SU-DHL-6 (cell line): ENCODE results near the gene TRPM3.

ENCODE experiments used
- H2AFZ ChIP-seq: fragments of 200-600 bp; sonication (generic); 2 replicates; pipeline ENCODE4 v1.6.1; 2014; ENCODE audit warnings: low read depth, mild to moderate bottlenecking, moderate library complexity, mixed read lengths, antibody characterized with exemption, low read length; ENCODE audit not compliant: severe bottlenecking
- H3F3A ChIP-seq: fragments of 200-600 bp; shearing (Covaris generic); 2 replicates; pipeline ENCODE4 v1.6.0; 2016; ENCODE audit warnings: antibody characterized with exemption, mild to moderate bottlenecking; ENCODE audit not compliant: insufficient read depth
- H3K27ac ChIP-seq: fragments of 200-600 bp; sonication (generic); 2 replicates; pipeline ENCODE4 v1.5.1; 2016; ENCODE audit warnings: low read depth, mild to moderate bottlenecking, low read length, moderate library complexity, mixed read lengths
- H3K27me3 ChIP-seq: fragments of 200-600 bp; sonication (generic), shearing (Covaris generic); 2 replicates; pipeline ENCODE4 v1.6.0; 2014; ENCODE audit warnings: mild to moderate bottlenecking, low read length
- H3K36me3 ChIP-seq: fragments of 200-600 bp; sonication (generic); 2 replicates; pipeline ENCODE4 v1.6.1; 2014; ENCODE audit warnings: mild to moderate bottlenecking, low read length, mixed read lengths
- H3K4me2 ChIP-seq: fragments of 300-600, 200-600 bp; shearing (Covaris generic), sonication (generic); 2 replicates; pipeline ENCODE4 v1.6.0; 2014; ENCODE audit warnings: low read length, low read depth, mild to moderate bottlenecking; ENCODE audit not compliant: poor library complexity, severe bottlenecking
- H3K4me3 ChIP-seq: fragments of 200-600 bp; sonication (generic); 2 replicates; pipeline ENCODE4 v1.5.1; 2014; ENCODE audit warnings: antibody characterized with exemption, low read length, mild to moderate bottlenecking, mixed read lengths; ENCODE audit not compliant: insufficient read depth, poor library complexity, severe bottlenecking
- H3K79me2 ChIP-seq: fragments of 200-600 bp; sonication (generic); 2 replicates; pipeline ENCODE4 v1.6.1; 2014; ENCODE audit warnings: mild to moderate bottlenecking, low read length, moderate library complexity; ENCODE audit not compliant: insufficient read depth
- H3K9ac ChIP-seq: fragments of 200-600 bp; sonication (generic); 2 replicates; pipeline ENCODE4 v1.7.0; 2014; ENCODE audit warnings: mild to moderate bottlenecking, low read length
- H3K9me2 ChIP-seq: fragments of 200-600 bp; sonication (generic); replicated peaks from 2 replicates; pipeline ENCODE4 v1.6.1; 2014; ENCODE audit warnings: low read length; ENCODE audit not compliant: insufficient read depth
- H3K9me3 ChIP-seq: fragments of 200-600 bp; sonication (generic); 2 replicates; pipeline ENCODE4 v1.6.1; 2014; ENCODE audit warnings: low read length, mixed read lengths; ENCODE audit not compliant: insufficient read depth
- H4K20me1 ChIP-seq: fragments of 200-600 bp; sonication (generic); 2 replicates; pipeline ENCODE4 v1.6.1; 2014; ENCODE audit warnings: low read depth, mild to moderate bottlenecking, antibody characterized with exemption, low read length, moderate library complexity, mixed read lengths
- EZH2phosphoT487 ChIP-seq: fragments of 200-600 bp; sonication (generic), shearing (Covaris generic); conservative IDR thresholded peaks from 2 replicates; pipeline ENCODE4 v1.6.1; 2018; ENCODE audit warnings: mild to moderate bottlenecking, antibody characterized with exemption, low read length, moderate library complexity, mixed read lengths
- TF ChIP-seq, protein P1 (sequence below): fragments of 200-600 bp; sonication (generic); IDR thresholded peaks from one replicate; pipeline ENCODE4 v1.5.1; 2017; ENCODE audit warnings: antibody characterized with exemption, mild to moderate bottlenecking, low read length, moderate library complexity; ENCODE audit not compliant: insufficient read depth, poor library complexity, severe bottlenecking

TRPM3 gene

DNA sequence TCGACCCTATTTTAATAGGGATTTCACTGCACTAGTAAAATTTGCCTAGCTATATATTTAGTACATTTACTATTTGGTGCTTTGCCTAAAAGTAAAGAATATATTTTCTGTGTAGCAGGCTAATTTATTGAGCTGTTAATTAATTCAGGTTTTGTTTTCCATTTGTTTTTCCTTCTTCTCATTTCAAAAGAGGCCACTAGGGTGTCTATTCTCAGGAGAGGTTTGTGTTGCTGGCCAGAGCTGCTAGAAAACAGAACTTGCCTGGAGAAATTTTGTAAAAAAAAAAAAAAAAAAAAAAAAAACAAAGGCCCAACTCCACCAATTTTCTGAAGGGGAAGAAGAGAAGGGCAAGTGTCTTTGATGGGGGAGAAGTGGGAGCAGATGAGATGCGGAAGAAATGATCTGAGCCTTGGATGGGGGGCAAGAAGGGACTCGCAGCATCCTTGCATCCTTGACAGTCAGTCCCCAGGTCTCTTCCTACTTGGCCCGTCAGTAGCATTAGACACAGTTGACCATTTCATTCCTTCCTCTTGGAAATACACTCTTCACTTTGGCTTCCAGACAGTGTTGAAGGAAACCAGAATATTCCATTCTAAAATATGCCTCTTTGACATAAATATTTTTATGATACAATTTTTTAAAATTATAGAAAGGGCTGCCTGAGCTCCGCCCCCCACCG is 318.5 kb downstream of the TRPM3 start:
- TF ChIP-seq, protein P1, sequence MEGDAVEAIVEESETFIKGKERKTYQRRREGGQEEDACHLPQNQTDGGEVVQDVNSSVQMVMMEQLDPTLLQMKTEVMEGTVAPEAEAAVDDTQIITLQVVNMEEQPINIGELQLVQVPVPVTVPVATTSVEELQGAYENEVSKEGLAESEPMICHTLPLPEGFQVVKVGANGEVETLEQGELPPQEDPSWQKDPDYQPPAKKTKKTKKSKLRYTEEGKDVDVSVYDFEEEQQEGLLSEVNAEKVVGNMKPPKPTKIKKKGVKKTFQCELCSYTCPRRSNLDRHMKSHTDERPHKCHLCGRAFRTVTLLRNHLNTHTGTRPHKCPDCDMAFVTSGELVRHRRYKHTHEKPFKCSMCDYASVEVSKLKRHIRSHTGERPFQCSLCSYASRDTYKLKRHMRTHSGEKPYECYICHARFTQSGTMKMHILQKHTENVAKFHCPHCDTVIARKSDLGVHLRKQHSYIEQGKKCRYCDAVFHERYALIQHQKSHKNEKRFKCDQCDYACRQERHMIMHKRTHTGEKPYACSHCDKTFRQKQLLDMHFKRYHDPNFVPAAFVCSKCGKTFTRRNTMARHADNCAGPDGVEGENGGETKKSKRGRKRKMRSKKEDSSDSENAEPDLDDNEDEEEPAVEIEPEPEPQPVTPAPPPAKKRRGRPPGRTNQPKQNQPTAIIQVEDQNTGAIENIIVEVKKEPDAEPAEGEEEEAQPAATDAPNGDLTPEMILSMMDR: no peak
- no peak for TF ChIP-seq EZH2phosphoT487
- H3K79me2 ChIP-seq: no peaks in the 10 kb centered on the region
- no peak overlapping the region for H3K9ac ChIP-seq
- H3K4me3 ChIP-seq: no peak overlapping the region
- no peak overlapping the region for H3K27ac ChIP-seq
- no peak overlapping the region for H3K4me2 ChIP-seq
- H3K9me2 ChIP-seq: no peaks in the 10 kb centered on the region
- no peaks in the 10 kb centered on the region for H3K27me3 ChIP-seq
- H3K36me3 ChIP-seq: no peaks in the 10 kb centered on the region
- no peaks in the 10 kb centered on the region for H3K9me3 ChIP-seq
- H3F3A ChIP-seq: no peaks in the 10 kb centered on the region
- no peak overlapping the region for H2AFZ ChIP-seq
- H4K20me1 ChIP-seq: no peaks in the 10 kb centered on the region

DNA sequence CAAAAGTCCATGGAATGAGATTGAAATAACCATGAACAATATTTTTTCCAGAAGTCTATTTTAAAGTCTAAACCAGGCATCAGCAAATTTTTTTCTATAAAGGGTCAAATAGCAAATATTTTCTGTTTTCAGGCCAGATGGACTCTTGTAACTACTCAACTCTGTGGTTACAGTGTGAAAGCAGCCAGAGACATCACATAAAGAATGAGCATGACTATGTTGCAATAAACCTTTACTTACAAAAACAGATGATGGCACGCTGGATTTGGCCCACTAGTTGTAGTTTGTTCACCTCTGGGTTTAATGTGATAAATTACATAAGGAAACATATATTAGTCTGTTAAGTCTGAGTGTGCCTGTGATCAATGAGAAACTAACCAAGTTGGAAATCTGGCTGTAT is 319.2 kb downstream of the TRPM3 start:
- H4K20me1 ChIP-seq: no peaks in the 10 kb centered on the region
- no peaks in the 10 kb centered on the region for H3K36me3 ChIP-seq
- H3K9me3 ChIP-seq: no peaks in the 10 kb centered on the region
- no peaks in the 10 kb centered on the region for H3F3A ChIP-seq
- no peaks in the 10 kb centered on the region for H3K9me2 ChIP-seq
- H3K9ac ChIP-seq: no peak overlapping the region
- no peaks in the 10 kb centered on the region for H3K27me3 ChIP-seq
- H3K79me2 ChIP-seq: no peaks in the 10 kb centered on the region
- H2AFZ ChIP-seq: no peak overlapping the region
- no peak overlapping the region for H3K27ac ChIP-seq
- TF ChIP-seq EZH2phosphoT487: no peak
- TF ChIP-seq, protein P1: no peak
- no peak overlapping the region for H3K4me3 ChIP-seq
- no peak overlapping the region for H3K4me2 ChIP-seq

DNA sequence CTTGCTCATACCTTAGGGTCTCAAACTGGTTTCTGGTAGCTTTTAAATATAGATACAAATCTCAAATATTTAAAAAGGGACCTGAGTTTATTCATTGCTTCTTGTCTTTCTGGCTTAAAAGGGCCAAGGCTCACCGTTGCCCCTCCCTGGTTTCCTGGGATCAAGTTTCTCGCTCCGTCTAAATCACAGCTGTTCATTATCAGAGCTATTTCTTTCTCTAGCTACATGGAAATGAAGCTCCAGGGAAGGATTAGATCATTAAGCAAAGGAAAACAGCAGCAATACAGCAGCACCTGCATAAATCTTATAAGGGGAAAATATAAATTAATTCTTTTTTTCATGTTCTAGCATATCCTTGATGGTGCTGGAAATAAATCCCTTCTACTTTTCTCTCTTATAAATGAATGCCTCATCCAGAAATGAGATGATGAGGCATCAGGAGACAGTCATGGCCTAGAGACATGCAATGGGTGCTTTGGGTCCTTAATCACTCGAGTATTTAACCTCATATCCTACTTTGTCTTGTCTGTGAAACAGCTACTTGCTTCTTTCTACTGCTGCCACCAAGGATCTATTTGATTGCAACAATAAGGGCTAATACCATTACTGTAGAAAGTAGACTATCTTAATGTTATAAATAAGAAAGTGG is 320.1 kb downstream of the TRPM3 start:
- Histone ChIP-seq H4K20me1 (no peaks in the 10 kb centered on the region), H3K36me3 (no peaks in the 10 kb centered on the region), H3F3A (no peaks in the 10 kb centered on the region), H3K79me2 (no peaks in the 10 kb centered on the region), H3K9me3 (no peaks in the 10 kb centered on the region), H3K9ac (no peak overlapping the region), H3K27me3 (no peaks in the 10 kb centered on the region), H2AFZ (no peak overlapping the region), H3K9me2 (no peaks in the 10 kb centered on the region), H3K27ac (no peak overlapping the region), H3K4me3 (no peak overlapping the region), H3K4me2 (no peak overlapping the region)
- TF ChIP-seq EZH2phosphoT487: no peak
- TF ChIP-seq, protein P1: no peak
